ENCODE measurements around the gene NTMT2.

- TF ChIP-seq CTCF (IDR thresholded peaks at IDR 0.05 in 4 of 5, conservative IDR thresholded peaks at IDR 0.05 in 1 of 5) (no peak), POLR2A (IDR thresholded peaks at IDR 0.05) (no peak)
Measured at GRCh38 chr1:170149241-170149640, 3.5 kb downstream of the NTMT2 start.
